Astrocyte of the cerebellum (primary cell): ENCODE measurements around the gene CLIC3.

Source experiments
- DNase-seq: peaks from one replicate; pipeline ENCODE4 v3.0.0-alpha.2; 2011; ENCODE audit warnings: low read depth
- H3K4me3 ChIP-seq: 2 replicates; pipeline ENCODE4 v1.5.1; 2011; ENCODE audit warnings: mild to moderate bottlenecking, low read depth, low read length, moderate library complexity
- in situ Hi-C: cut with HindIII; loops from 2 replicates; pipeline ENCODE4 v1.10.0; 2017; ENCODE audit warnings: low sequenced_read_pairs
- TF ChIP-seq, protein P1 (sequence below): IDR thresholded peaks from 2 replicates; pipeline ENCODE4 v1.5.1; 2012; ENCODE audit warnings: low read length, low read depth, moderate library complexity, mild to moderate bottlenecking; ENCODE audit errors: missing control alignments

CLIC3 gene

DNA sequence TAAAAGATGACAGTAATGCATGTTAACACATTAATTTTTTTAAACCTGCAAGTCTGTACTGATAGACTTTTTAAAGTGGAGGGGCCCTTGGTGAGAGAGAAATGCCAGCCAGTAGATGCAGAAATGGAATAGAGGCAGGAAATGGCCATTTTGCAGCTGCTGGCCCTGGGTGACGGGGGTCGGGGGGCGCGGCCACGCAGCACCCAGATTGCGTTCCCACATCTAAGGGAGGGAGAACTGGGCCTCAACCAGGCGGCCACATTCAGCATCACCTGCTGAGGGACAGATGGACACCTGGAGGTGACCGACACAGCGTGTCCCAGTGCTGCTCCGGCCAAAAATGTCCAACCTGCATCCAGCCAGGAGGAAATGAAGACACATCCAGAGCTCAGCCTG is 6.3 kb upstream of the CLIC3 start:
- in situ Hi-C loops = no loop called here
- TF ChIP-seq, protein P1, sequence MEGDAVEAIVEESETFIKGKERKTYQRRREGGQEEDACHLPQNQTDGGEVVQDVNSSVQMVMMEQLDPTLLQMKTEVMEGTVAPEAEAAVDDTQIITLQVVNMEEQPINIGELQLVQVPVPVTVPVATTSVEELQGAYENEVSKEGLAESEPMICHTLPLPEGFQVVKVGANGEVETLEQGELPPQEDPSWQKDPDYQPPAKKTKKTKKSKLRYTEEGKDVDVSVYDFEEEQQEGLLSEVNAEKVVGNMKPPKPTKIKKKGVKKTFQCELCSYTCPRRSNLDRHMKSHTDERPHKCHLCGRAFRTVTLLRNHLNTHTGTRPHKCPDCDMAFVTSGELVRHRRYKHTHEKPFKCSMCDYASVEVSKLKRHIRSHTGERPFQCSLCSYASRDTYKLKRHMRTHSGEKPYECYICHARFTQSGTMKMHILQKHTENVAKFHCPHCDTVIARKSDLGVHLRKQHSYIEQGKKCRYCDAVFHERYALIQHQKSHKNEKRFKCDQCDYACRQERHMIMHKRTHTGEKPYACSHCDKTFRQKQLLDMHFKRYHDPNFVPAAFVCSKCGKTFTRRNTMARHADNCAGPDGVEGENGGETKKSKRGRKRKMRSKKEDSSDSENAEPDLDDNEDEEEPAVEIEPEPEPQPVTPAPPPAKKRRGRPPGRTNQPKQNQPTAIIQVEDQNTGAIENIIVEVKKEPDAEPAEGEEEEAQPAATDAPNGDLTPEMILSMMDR = no peak

DNA sequence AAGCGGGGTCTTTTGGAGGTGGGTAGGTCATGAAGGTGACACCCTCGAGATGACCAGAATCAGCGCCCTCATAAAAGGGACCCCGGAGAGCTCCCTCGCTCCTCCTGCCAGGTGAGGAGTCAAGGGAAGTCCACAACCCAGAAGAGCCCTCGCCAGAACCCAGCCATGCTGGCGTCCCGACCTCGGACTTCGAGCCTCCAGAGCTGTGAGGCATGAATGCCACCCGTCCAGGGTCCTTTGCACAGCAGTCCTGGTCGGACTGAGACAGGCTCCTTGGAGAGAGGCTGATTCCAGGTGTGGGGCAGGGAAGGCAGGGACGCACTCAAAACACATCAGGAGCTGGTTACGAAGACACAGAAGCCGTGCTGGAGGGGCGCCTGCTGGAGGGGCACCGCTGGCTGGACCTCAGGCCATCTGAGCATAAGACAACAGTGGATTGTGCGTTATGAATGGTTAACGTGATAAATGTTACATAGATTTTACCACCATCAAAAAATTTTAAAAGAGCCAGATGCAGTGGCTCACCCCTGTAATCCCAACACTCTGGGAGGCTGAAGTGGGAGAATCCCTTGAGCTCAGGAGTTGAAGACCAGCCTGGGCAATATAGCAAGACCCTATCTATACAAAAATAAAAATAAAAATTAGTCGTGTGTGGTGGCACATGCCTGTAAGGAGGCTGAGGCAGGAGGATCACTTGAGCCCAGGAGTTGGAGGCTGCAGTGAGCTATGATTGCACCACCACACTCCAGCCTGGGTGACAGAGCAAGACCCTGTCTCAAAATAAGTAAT is 5.7 kb upstream of the CLIC3 start:
- H3K4me3 ChIP-seq = no peak overlapping the region
- in situ Hi-C loops = no loop called here
- no peak for DNase-seq
- TF ChIP-seq, protein P1 = no peak

More for the DNA sequence above, 6.3 kb upstream of the CLIC3 start:
- DNase-seq = no peak
- H3K4me3 ChIP-seq = no peak overlapping the region

DNA sequence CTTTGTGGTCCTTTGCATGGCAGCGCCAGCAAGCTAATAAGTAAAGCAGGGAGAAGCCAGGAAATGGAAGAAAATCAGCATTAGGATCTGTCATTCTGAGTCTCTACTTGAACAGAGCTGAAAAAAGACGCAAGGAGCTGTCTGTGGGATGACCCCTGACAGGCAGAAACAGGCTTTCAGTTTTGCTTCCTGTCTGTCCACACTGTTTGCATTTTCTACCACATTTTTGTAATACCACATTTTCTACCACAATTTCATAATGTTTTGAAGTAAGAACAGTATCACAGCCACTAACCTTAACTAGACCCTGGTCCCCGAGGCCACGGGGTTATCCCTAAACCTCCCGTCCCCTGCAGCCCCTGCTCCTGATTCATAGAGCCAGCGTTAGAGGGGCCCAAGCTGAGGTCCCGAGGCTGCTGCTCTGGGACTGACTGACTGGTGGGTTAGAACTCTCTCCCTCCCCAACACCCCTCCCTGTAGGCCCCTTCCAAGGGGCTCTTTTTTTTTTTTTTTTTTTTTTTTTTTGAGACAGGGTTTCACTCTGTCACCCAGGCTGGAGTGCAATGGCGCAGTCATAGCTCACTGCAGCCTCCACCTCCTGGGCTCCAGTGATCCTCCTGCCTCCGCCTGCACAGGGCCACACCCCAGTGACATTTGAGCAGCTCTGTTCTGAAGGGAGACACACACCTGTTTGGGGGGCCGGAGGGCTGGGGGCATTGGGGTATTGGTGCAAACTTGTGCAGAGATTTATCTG is 4.0 kb upstream of the CLIC3 start:
- TF ChIP-seq, protein P1 = no peak
- in situ Hi-C loops = no loop called here
- H3K4me3 ChIP-seq = no peak overlapping the region
- peak; percentile 34 for DNase-seq

DNA sequence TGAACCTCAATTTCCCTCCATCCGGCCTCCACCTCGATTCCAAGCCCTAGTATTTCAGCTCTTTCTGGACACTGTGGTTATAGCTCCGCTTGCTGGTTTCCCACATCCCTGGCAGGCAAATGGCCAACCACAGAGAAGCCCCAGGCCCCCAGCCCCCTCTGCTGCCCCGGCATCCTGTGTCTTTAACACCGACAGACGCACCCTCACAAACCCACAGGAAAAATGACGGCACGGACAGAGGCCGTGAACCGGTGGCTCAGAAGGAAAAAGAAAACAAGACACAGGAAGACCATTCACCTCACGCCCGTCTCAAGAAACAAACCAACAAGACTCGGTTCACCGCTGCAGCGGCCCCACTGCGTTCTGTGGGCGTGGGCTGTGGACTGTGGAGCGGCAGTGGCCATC is 1.5 kb upstream of the CLIC3 start:
- in situ Hi-C loops = no loop called here
- no peak for DNase-seq
- TF ChIP-seq, protein P1 = no peak
- no peak overlapping the region for H3K4me3 ChIP-seq

DNA sequence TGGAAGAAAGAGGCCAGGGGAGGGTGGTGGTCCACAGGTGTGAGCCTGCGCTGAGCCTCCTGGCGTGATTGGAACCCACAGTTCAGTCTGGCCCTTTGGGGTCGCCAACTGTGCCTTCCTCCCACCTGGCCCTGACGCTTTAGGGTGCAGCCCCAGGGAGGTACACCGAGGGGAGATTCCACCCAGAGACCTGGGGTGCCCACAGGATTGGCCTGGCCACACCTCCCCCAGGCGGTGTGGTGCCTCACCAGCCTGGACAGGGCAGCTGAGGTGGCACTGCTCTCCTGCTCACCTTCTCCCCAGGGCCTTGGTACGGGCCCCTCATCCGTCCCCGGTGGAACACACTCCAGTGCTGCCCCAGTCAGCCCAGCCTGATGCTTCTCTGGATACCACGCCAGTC is 1.0 kb upstream of the CLIC3 start:
- no peak overlapping the region for H3K4me3 ChIP-seq
- in situ Hi-C loops = no loop called here
- TF ChIP-seq, protein P1 = no peak
- no peak for DNase-seq

DNA sequence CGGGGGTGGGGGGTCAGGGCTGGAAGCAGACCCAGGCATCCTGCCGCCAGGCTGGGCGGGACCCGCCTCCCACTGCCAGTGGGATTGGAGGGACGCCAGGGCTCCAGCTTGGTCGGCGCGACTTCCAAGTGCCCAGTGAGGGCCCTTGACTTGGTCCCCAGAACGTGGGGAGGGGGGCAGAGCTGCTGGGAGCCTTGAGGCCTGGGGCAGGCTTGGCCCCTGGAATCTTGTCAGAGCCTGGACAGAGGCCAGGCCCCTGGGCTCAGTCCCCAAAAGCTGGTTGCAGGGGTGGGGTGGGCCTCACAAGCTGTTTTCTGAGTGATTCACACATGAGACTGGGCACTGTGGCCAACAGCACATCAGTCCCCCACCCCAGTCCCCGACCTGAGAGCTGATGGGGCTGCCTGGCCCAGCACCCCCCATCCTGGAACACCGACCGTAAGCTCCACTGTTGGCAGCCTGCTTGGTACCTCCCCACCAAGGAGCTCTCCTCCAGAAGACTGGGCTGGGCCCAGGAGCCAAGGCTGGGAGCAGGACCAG is 526 bp downstream of the CLIC3 start:
- no peak overlapping the region for H3K4me3 ChIP-seq
- no peak for DNase-seq
- in situ Hi-C loops = no loop called here
- TF ChIP-seq, protein P1 = no peak
